WTC11 (cell line): ENCODE measurements around the gene RGS6. TPM values are rescaled to one million over a fixed set of nuclear protein-coding genes. Genes with fewer than 3 reads are reported as not detected.

Experiments
- ATAC-seq: fragments of 200-7000 bp; cut with Tn5 transposase; 2 replicates; pipeline ENCODE4 v1.10.0; 2021; ENCODE audit warnings: mild to moderate bottlenecking, moderate library complexity
- CTCF ChIA-PET: fragments of 300-600 bp; sonication (Branson Sonifier 250); formaldehyde crosslinking; loops from one replicate; lab custom pipeline; 2021; ENCODE audit warnings: antibody characterized with exemption; lab: Charles Lee
- POLR2A ChIA-PET: fragments of 350-600 bp; sonication (Branson Sonifier 250); formaldehyde crosslinking; loops from one replicate; lab custom pipeline; 2021; ENCODE audit warnings: antibody characterized with exemption; lab: Charles Lee
- DNase-seq: peaks from one replicate; pipeline ENCODE4 v3.0.0; 2021; ENCODE audit warnings: low spot score
- H3K27ac Mint-ChIP-seq: 2 replicates; pipeline ENCODE4 v1.8.0; 2021; ENCODE audit warnings: mixed read lengths
- H3K27me3 Mint-ChIP-seq: 2 replicates; pipeline ENCODE4 v1.8.0; 2021; ENCODE audit warnings: low read depth, mild to moderate bottlenecking, moderate library complexity, mixed read lengths
- H3K36me3 Mint-ChIP-seq: 2 replicates; pipeline ENCODE4 v1.8.0; 2021; ENCODE audit warnings: mixed read lengths
- H3K4me1 Mint-ChIP-seq: 2 replicates; pipeline ENCODE4 v1.8.0; 2022; ENCODE audit warnings: mixed read lengths
- H3K4me3 Mint-ChIP-seq: 2 replicates; pipeline ENCODE4 v1.8.0; 2021; ENCODE audit warnings: mild to moderate bottlenecking, moderate library complexity, mixed read lengths
- H3K9me3 Mint-ChIP-seq: 2 replicates; pipeline ENCODE4 v1.8.0; 2021; ENCODE audit warnings: mixed read lengths
- CBFB ChIP-seq: sonication (generic); formaldehyde crosslinking; IDR thresholded peaks from 2 replicates; pipeline ENCODE4 v1.8.1; 2022; ENCODE audit warnings: mild to moderate bottlenecking, low read depth, missing genetic modification reagents
- CREM ChIP-seq: sonication (generic); formaldehyde crosslinking; IDR thresholded peaks from 2 replicates; pipeline ENCODE4 v1.8.1; 2022; ENCODE audit warnings: mild to moderate bottlenecking, missing genetic modification reagents, moderate library complexity
- ESRRA ChIP-seq: sonication (generic); formaldehyde crosslinking; IDR thresholded peaks from 2 replicates; pipeline ENCODE4 v1.8.1; 2022; ENCODE audit warnings: mild to moderate bottlenecking, missing genetic modification reagents, borderline replicate concordance
- FOXK1 ChIP-seq: sonication (generic); formaldehyde crosslinking; IDR thresholded peaks from 2 replicates; pipeline ENCODE4 v1.8.0; 2022; ENCODE audit warnings: mild to moderate bottlenecking, moderate library complexity, missing genetic modification reagents
- GTF2I ChIP-seq: fragments of 250-450 bp; sonication (Bioruptor Pico); conservative IDR thresholded peaks from 2 replicates; pipeline ENCODE4 v1.4.0; 2021; ENCODE audit warnings: mild to moderate bottlenecking
- KAT7 ChIP-seq: sonication (generic); formaldehyde crosslinking; IDR thresholded peaks from 2 replicates; pipeline ENCODE4 v1.8.1; 2023; ENCODE audit warnings: missing genetic modification reagents, mild to moderate bottlenecking, borderline replicate concordance
- NR1H2 ChIP-seq: sonication (generic); formaldehyde crosslinking; IDR thresholded peaks from 2 replicates; pipeline ENCODE4 v1.9.0; 2021; ENCODE audit warnings: mild to moderate bottlenecking, moderate library complexity, missing genetic modification reagents
- NR2C2 ChIP-seq: sonication (generic); formaldehyde crosslinking; IDR thresholded peaks from 2 replicates; pipeline ENCODE4 v1.8.0; 2022; ENCODE audit warnings: mild to moderate bottlenecking, missing genetic modification reagents
- RELA ChIP-seq: sonication (generic); formaldehyde crosslinking; IDR thresholded peaks from 2 replicates; pipeline ENCODE4 v1.8.1; 2022; ENCODE audit warnings: missing genetic modification reagents, mild to moderate bottlenecking, borderline replicate concordance
- SMAD3 ChIP-seq: sonication (generic); formaldehyde crosslinking; IDR thresholded peaks from 2 replicates; pipeline ENCODE4 v1.8.0; 2022; ENCODE audit warnings: missing genetic modification reagents, mild to moderate bottlenecking, borderline replicate concordance
- TEAD1 ChIP-seq: sonication (generic); formaldehyde crosslinking; IDR thresholded peaks from 2 replicates; pipeline ENCODE4 v1.8.0; 2022; ENCODE audit warnings: mild to moderate bottlenecking, missing genetic modification reagents
- TP53 ChIP-seq: sonication (generic); formaldehyde crosslinking; IDR thresholded peaks from 2 replicates; pipeline ENCODE4 v1.8.1; 2023; ENCODE audit warnings: mild to moderate bottlenecking, missing genetic modification reagents
- ZNF232 ChIP-seq: sonication (generic); formaldehyde crosslinking; IDR thresholded peaks from 2 replicates; pipeline ENCODE4 v1.8.0; 2022; ENCODE audit warnings: mild to moderate bottlenecking, missing genetic modification reagents
- ZNF317 ChIP-seq: sonication (generic); formaldehyde crosslinking; IDR thresholded peaks from 2 replicates; pipeline ENCODE4 v1.8.1; 2023; ENCODE audit warnings: low read depth, mild to moderate bottlenecking, moderate library complexity, missing genetic modification reagents, borderline replicate concordance
- ZNF416 ChIP-seq: fragments of 250-450 bp; sonication (Bioruptor Pico); IDR thresholded peaks from 2 replicates; pipeline ENCODE4 v1.9.0; 2021; ENCODE audit warnings: mild to moderate bottlenecking, inconsistent platforms
- ZNF671 ChIP-seq: fragments of 250-450 bp; sonication (Bioruptor Pico); IDR thresholded peaks from 2 replicates; pipeline ENCODE4 v1.8.0; 2021; ENCODE audit warnings: mild to moderate bottlenecking
- total RNA-seq: library from RNA; stranded (reverse); gene quantifications from 3 replicates; pipeline ENCODE4 v1.2.3, GENCODE V29; 2021
- TF ChIP-seq, protein P1 (sequence below): sonication (generic); formaldehyde crosslinking; IDR thresholded peaks from 2 replicates; pipeline ENCODE4 v1.8.1; 2022; ENCODE audit warnings: low read depth, missing genetic modification reagents, borderline replicate concordance
- TF ChIP-seq, protein P2 (sequence below): fragments of 250-450 bp; sonication (Bioruptor Pico); IDR thresholded peaks from 2 replicates; pipeline ENCODE4 v1.9.0; 2021; ENCODE audit warnings: mild to moderate bottlenecking
- TF ChIP-seq, protein P3 (sequence below): sonication (generic); formaldehyde crosslinking; IDR thresholded peaks from 2 replicates; pipeline ENCODE4 v1.8.1; 2022; ENCODE audit warnings: missing genetic modification reagents, borderline replicate concordance
- TF ChIP-seq, protein P4 (sequence below): sonication (generic); formaldehyde crosslinking; IDR thresholded peaks from 2 replicates; pipeline ENCODE4 v1.8.1; 2022; ENCODE audit warnings: mild to moderate bottlenecking, missing genetic modification reagents, moderate library complexity, borderline replicate concordance
- TF ChIP-seq, protein P5 (sequence below): sonication (generic); formaldehyde crosslinking; IDR thresholded peaks from 2 replicates; pipeline ENCODE4 v1.8.1; 2023; ENCODE audit warnings: mild to moderate bottlenecking, missing genetic modification reagents, moderate library complexity
- TF ChIP-seq, protein P6 (sequence below): sonication (generic); formaldehyde crosslinking; IDR thresholded peaks from 2 replicates; pipeline ENCODE4 v1.8.1; 2023; ENCODE audit warnings: mild to moderate bottlenecking, missing genetic modification reagents, moderate library complexity
- TF ChIP-seq, protein P7 (sequence below): sonication (generic); formaldehyde crosslinking; IDR thresholded peaks from 2 replicates; pipeline ENCODE4 v1.8.0; 2022; ENCODE audit warnings: mild to moderate bottlenecking, missing genetic modification reagents

RGS6 gene
- total RNA-seq, 1 experiment from 2014 or later: 1.0 TPM

DNA sequence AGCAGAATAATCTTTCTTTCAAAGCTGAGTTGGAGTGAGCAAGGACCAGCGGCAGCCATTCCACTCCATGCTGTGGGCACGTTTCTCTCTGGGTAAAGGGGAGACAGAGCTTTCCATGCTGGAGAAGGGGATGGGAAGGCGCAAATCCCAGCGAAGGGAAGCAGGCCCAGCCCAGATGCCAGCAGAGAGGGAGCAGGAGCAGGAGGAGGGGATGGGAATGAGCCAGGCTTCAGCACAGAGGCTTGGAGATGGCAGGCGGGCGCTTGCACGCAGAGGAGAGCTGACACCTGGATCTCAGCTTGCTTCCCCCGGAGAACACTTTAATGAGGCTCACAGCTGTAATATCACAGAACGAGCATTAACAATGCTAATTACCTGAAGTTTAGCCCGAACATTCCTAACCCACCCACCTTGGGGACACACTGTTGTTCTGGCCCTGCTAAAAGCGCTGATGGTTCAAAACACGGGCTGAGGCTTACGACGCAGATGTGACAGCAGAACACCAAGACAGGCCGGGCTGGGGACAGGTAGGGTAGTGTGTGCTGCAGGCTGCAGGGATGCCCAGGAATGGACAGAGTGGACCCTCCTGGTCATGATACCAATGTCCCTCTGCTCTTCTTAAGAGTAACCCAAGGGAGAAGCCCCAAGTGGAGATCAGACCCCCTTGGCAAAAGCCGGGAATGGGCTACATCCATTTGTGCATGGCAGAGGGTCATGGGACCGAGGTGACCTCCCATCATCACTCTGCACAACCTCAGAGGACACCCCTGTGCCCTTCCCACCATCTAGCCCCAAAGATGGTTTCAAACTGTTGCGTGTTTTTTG lies 673.1 kb downstream of the RGS6 start:
- POLR2A ChIA-PET: no interaction called here
- Mint-ChIP-seq H3K4me3 (no peak overlapping the region), H3K9me3 (peaks cover 8% of the 10 kb centered on the region; the same call in 1 of the 2 replicates), H3K36me3 (no peaks in the 10 kb centered on the region), H3K27ac (no peak overlapping the region), H3K27me3 (no peaks in the 10 kb centered on the region; the same call in 1 of the 2 replicates), H3K4me1 (peaks cover 24% of the 10 kb centered on the region)
- TF ChIP-seq NR1H2: no peak
- TF ChIP-seq, protein P1, sequence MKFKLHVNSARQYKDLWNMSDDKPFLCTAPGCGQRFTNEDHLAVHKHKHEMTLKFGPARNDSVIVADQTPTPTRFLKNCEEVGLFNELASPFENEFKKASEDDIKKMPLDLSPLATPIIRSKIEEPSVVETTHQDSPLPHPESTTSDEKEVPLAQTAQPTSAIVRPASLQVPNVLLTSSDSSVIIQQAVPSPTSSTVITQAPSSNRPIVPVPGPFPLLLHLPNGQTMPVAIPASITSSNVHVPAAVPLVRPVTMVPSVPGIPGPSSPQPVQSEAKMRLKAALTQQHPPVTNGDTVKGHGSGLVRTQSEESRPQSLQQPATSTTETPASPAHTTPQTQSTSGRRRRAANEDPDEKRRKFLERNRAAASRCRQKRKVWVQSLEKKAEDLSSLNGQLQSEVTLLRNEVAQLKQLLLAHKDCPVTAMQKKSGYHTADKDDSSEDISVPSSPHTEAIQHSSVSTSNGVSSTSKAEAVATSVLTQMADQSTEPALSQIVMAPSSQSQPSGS (CRISPR knock-in tag): no peak
- no peak for TF ChIP-seq NR2C2 (CRISPR knock-in tag)
- TF ChIP-seq ZNF416 (CRISPR knock-in tag): no peak
- TF ChIP-seq ZNF232: no peak
- TF ChIP-seq ESRRA (CRISPR knock-in tag): no peak
- no peak for TF ChIP-seq CBFB (CRISPR knock-in tag)
- TF ChIP-seq SMAD3 (CRISPR knock-in tag): no peak
- TF ChIP-seq, protein P2, sequence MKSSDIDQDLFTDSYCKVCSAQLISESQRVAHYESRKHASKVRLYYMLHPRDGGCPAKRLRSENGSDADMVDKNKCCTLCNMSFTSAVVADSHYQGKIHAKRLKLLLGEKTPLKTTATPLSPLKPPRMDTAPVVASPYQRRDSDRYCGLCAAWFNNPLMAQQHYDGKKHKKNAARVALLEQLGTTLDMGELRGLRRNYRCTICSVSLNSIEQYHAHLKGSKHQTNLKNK (CRISPR knock-in tag): no peak
- TF ChIP-seq FOXK1 (CRISPR knock-in tag): no peak
- TF ChIP-seq CREM: no peak
- TF ChIP-seq KAT7 (CRISPR knock-in tag): no peak
- no peak for TF ChIP-seq TP53 (CRISPR knock-in tag)
- CTCF ChIA-PET: no interaction called here
- DNase-seq (no peak), ATAC-seq (no peak)

DNA sequence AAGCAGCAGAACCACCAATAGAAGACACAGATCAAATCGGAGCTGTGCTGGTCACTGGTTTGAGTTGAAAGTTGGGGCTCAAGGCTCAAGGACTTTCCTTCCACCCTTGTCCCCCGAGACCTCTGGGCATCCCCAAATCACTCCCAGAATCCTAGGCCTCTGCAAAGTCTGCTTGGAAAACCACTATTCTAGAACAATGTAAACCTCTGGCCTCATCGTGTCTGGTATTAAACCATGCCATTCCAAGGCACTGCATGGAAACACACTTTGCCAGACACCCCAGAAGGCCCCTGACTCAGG lies 673.6 kb downstream of the RGS6 start:
- ATAC-seq: no peak
- ChIA-PET POLR2A (no interaction called here), CTCF (no interaction called here)
- Mint-ChIP-seq H3K9me3 (peaks cover 8% of the 10 kb centered on the region; the same call in 1 of the 2 replicates), H3K36me3 (no peaks in the 10 kb centered on the region), H3K4me1 (peaks cover 20% of the 10 kb centered on the region), H3K4me3 (no peak overlapping the region), H3K27me3 (no peaks in the 10 kb centered on the region; the same call in 1 of the 2 replicates), H3K27ac (no peak overlapping the region)
- no peak for DNase-seq
- no peak for TF ChIP-seq ZNF671 (CRISPR knock-in tag)
- TF ChIP-seq, protein P3, sequence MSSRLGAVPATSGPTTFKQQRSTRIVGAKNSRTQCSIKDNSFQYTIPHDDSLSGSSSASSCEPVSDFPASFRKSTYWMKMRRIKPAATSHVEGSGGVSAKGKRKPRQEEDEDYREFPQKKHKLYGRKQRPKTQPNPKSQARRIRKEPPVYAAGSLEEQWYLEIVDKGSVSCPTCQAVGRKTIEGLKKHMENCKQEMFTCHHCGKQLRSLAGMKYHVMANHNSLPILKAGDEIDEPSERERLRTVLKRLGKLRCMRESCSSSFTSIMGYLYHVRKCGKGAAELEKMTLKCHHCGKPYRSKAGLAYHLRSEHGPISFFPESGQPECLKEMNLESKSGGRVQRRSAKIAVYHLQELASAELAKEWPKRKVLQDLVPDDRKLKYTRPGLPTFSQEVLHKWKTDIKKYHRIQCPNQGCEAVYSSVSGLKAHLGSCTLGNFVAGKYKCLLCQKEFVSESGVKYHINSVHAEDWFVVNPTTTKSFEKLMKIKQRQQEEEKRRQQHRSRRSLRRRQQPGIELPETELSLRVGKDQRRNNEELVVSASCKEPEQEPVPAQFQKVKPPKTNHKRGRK (CRISPR knock-in tag): no peak
- no peak for TF ChIP-seq RELA (CRISPR knock-in tag)
- TF ChIP-seq, protein P4, sequence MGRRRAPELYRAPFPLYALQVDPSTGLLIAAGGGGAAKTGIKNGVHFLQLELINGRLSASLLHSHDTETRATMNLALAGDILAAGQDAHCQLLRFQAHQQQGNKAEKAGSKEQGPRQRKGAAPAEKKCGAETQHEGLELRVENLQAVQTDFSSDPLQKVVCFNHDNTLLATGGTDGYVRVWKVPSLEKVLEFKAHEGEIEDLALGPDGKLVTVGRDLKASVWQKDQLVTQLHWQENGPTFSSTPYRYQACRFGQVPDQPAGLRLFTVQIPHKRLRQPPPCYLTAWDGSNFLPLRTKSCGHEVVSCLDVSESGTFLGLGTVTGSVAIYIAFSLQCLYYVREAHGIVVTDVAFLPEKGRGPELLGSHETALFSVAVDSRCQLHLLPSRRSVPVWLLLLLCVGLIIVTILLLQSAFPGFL (CRISPR knock-in tag): no peak
- no peak for TF ChIP-seq FOXK1 (CRISPR knock-in tag)
- TF ChIP-seq, protein P5, sequence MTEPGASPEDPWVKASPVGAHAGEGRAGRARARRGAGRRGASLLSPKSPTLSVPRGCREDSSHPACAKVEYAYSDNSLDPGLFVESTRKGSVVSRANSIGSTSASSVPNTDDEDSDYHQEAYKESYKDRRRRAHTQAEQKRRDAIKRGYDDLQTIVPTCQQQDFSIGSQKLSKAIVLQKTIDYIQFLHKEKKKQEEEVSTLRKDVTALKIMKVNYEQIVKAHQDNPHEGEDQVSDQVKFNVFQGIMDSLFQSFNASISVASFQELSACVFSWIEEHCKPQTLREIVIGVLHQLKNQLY (CRISPR knock-in tag): no peak
- no peak for TF ChIP-seq TEAD1 (CRISPR knock-in tag)
- TF ChIP-seq ZNF317: no peak
- TF ChIP-seq, protein P6, sequence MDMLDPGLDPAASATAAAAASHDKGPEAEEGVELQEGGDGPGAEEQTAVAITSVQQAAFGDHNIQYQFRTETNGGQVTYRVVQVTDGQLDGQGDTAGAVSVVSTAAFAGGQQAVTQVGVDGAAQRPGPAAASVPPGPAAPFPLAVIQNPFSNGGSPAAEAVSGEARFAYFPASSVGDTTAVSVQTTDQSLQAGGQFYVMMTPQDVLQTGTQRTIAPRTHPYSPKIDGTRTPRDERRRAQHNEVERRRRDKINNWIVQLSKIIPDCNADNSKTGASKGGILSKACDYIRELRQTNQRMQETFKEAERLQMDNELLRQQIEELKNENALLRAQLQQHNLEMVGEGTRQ (CRISPR knock-in tag): no peak
- TF ChIP-seq GTF2I (CRISPR knock-in tag): no peak
- TF ChIP-seq, protein P7, sequence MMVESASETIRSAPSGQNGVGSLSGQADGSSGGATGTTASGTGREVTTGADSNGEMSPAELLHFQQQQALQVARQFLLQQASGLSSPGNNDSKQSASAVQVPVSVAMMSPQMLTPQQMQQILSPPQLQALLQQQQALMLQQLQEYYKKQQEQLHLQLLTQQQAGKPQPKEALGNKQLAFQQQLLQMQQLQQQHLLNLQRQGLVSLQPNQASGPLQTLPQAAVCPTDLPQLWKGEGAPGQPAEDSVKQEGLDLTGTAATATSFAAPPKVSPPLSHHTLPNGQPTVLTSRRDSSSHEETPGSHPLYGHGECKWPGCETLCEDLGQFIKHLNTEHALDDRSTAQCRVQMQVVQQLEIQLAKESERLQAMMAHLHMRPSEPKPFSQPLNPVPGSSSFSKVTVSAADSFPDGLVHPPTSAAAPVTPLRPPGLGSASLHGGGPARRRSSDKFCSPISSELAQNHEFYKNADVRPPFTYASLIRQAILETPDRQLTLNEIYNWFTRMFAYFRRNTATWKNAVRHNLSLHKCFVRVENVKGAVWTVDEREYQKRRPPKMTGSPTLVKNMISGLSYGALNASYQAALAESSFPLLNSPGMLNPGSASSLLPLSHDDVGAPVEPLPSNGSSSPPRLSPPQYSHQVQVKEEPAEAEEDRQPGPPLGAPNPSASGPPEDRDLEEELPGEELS (CRISPR knock-in tag): no peak
